HCT116 (cell line): Measurements from ENCODE around the gene SPDL1. TPM values are rescaled to one million over a fixed set of nuclear protein-coding genes. Genes with fewer than 3 reads are reported as not detected.

Experiments used
- ATAC-seq: fragments of 200-7000 bp; cut with Tn5 transposase; 2 replicates; pipeline ENCODE4 v1.9.1; 2020; ENCODE audit warnings: mild to moderate bottlenecking, moderate library complexity
- BruUV-seq: library from RNA; stranded (reverse); fragments of 400-500 nt; replicated peaks from 2 replicates; lab custom pipeline; 2021; lab: Mats Ljungman, UMichigan
- CTCF ChIA-PET: fragments of 300-600 bp; sonication (Branson Sonifier 250); formaldehyde crosslinking; loops from one replicate; lab custom pipeline; 2021; ENCODE audit warnings: antibody characterized with exemption; lab: Charles Lee
- POLR2A ChIA-PET: fragments of 300-600, 350-600 bp; sonication (Branson Sonifier 250); formaldehyde crosslinking; loops from one replicate; lab custom pipeline; 2021; ENCODE audit warnings: antibody characterized with exemption; lab: Charles Lee
- RAD21 ChIA-PET, 2 experiments: fragments of 300-600 bp; sonication (Branson Sonifier 250); formaldehyde crosslinking; loops; one replicate each; lab custom pipeline; 2023; ENCODE audit warnings: low total read pairs in 2 of 2; ENCODE audit not compliant: uncharacterized antibody in 2 of 2, unreplicated experiment in 2 of 2, low non-redundant PET in 1 of 2; lab: Charles Lee
- DNase-seq: peaks from one replicate; pipeline ENCODE4 v3.0.0-alpha.2; 2010; ENCODE audit warnings: low read depth, low spot score
- H2AFZ ChIP-seq: fragments of 200-600 bp; shearing (Covaris generic), sonication (generic); 2 replicates; pipeline ENCODE4 v1.6.1; 2017; ENCODE audit warnings: low read depth, mixed run types, mixed read lengths, antibody characterized with exemption, low read length; ENCODE audit not compliant: poor library complexity, severe bottlenecking
- H3K27ac ChIP-seq: 2 replicates; pipeline ENCODE4 v1.5.1; 2012; ENCODE audit warnings: low read depth, low read length
- H3K27me3 ChIP-seq: fragments of 200-600 bp; sonication (generic); 2 replicates; pipeline ENCODE4 v1.6.1; 2016; ENCODE audit warnings: mixed run types, low read length, mixed read lengths; ENCODE audit not compliant: insufficient read depth
- H3K36me3 ChIP-seq, 2 experiments: fragments of 200-500 bp in 1 of 2; fragments of 200-600 bp in 1 of 2; sonication (Bioruptor generic) in 1 of 2; sonication (generic) in 1 of 2; 2 replicates each; pipeline versions ENCODE4 v1.5.1 to v1.6.1; 2014 to 2016; ENCODE audit warnings: low read length in 2 of 2, inconsistent platforms in 1 of 2, mixed read lengths in 1 of 2, mixed run types in 1 of 2; ENCODE audit not compliant: insufficient read depth in 2 of 2, control insufficient read depth in 1 of 2
- H3K4me1 ChIP-seq, 2 experiments: fragments of 200-600 bp in 1 of 2; sonication (generic) in 1 of 2; 2 replicates each; pipeline versions ENCODE4 v1.5.1 to v1.6.1; 2012 to 2017; ENCODE audit warnings: low read length in 2 of 2, inconsistent platforms in 1 of 2, mild to moderate bottlenecking in 1 of 2, mixed read lengths in 1 of 2, mixed run types in 1 of 2, moderate library complexity in 1 of 2; ENCODE audit not compliant: insufficient read depth in 2 of 2, control insufficient read depth in 1 of 2
- H3K4me2 ChIP-seq: fragments of 200-600 bp; sonication (generic); 2 replicates; pipeline ENCODE4 v1.6.1; 2017; ENCODE audit warnings: mixed run types, low read length, mixed read lengths
- H3K4me3 ChIP-seq, 2 experiments: fragments of 200-600 bp in 1 of 2; sonication (generic) in 1 of 2; replicated peaks in 1 of 2; 2 replicates each; pipeline ENCODE4 v1.5.1; 2011 to 2016; ENCODE audit warnings: low read length in 2 of 2, control low read depth in 1 of 2, low read depth in 1 of 2, mild to moderate bottlenecking in 1 of 2, mixed read lengths in 1 of 2, mixed run types in 1 of 2
- H3K79me2 ChIP-seq: fragments of 200-600 bp; sonication (generic); 2 replicates; pipeline ENCODE4 v1.6.1; 2017; ENCODE audit warnings: mild to moderate bottlenecking, mixed run types, low read length, moderate library complexity, mixed read lengths; ENCODE audit not compliant: insufficient read depth
- H3K9ac ChIP-seq: fragments of 200-600 bp; sonication (generic); 2 replicates; pipeline ENCODE4 v1.6.1; 2016; ENCODE audit warnings: low read length, mixed read lengths
- H3K9me2 ChIP-seq: fragments of 200-600 bp; sonication (generic), shearing (Covaris generic); 2 replicates; pipeline ENCODE4 v1.6.1; 2017; ENCODE audit warnings: mixed run types, mild to moderate bottlenecking, moderate library complexity; ENCODE audit not compliant: insufficient read depth
- H3K9me3 ChIP-seq, 2 experiments: fragments of 200-500 bp in 1 of 2; fragments of 200-600 bp in 1 of 2; sonication (Bioruptor generic) in 1 of 2; sonication (generic) in 1 of 2; 2 replicates each; pipeline ENCODE4 v1.6.1; 2014 to 2017; ENCODE audit warnings: low read length in 2 of 2, mixed read lengths in 2 of 2, inconsistent platforms in 1 of 2, low read depth in 1 of 2, mild to moderate bottlenecking in 1 of 2, mixed run types in 1 of 2, moderate library complexity in 1 of 2; ENCODE audit not compliant: control insufficient read depth in 1 of 2, insufficient read depth in 1 of 2
- H4K20me1 ChIP-seq: fragments of 200-600 bp; sonication (generic), shearing (Covaris generic); 2 replicates; pipeline ENCODE4 v1.6.1; 2017; ENCODE audit warnings: mixed run types, mild to moderate bottlenecking, moderate library complexity; ENCODE audit not compliant: insufficient read depth
- EZH2phosphoT487 ChIP-seq: fragments of 200-600 bp; IDR thresholded peaks from 2 replicates; pipeline ENCODE4 v1.6.1; 2018; ENCODE audit warnings: antibody characterized with exemption, borderline replicate concordance
- JUND ChIP-seq: IDR thresholded peaks from 2 replicates; pipeline ENCODE4 v1.6.1; 2012
- POLR2AphosphoS5 ChIP-seq: IDR thresholded peaks from 2 replicates; pipeline ENCODE4 v1.6.1; 2011; ENCODE audit warnings: mild to moderate bottlenecking, low read depth, low read length, moderate library complexity
- RAD21 ChIP-seq: IDR thresholded peaks from 2 replicates; pipeline ENCODE4 v1.6.1; 2012; ENCODE audit warnings: low read depth, mild to moderate bottlenecking
- SIN3A ChIP-seq: IDR thresholded peaks from 2 replicates; pipeline ENCODE4 v1.6.1; 2012; ENCODE audit warnings: low read depth
- SRF ChIP-seq: IDR thresholded peaks from 2 replicates; pipeline ENCODE4 v1.6.1; 2012; ENCODE audit warnings: low read depth
- TCF7L2 ChIP-seq: IDR thresholded peaks from 2 replicates; pipeline ENCODE4 v1.7.0; 2011; ENCODE audit warnings: borderline replicate concordance, inconsistent platforms; ENCODE audit not compliant: insufficient read depth, insufficient read length; ENCODE audit errors: extremely low read depth
- YY1 ChIP-seq: IDR thresholded peaks from 2 replicates; pipeline ENCODE4 v1.6.1; 2011; ENCODE audit warnings: low read length, low read depth, moderate library complexity, mild to moderate bottlenecking; ENCODE audit not compliant: insufficient replicate concordance; ENCODE audit errors: extremely low read depth
- ZFX ChIP-seq: fragments of 450-650 bp; IDR thresholded peaks from 2 replicates; pipeline ENCODE4 v1.6.1; 2017
- intact Hi-C: fragments of 100-400 bp; cut with micrococcal nuclease; formaldehyde crosslinking; loops from 2 replicates; pipeline ENCODE4 v1.10.0; 2022
- total RNA-seq: library from RNA; stranded (reverse); gene quantifications from one replicate; pipeline ENCODE4 v1.2.1, GENCODE V29; 2021; ENCODE audit not compliant: unreplicated experiment
- TF ChIP-seq, protein P1 (sequence below): IDR thresholded peaks from 2 replicates; pipeline ENCODE4 v1.6.1; 2012
- TF ChIP-seq, protein P2 (sequence below): IDR thresholded peaks from 2 replicates; pipeline ENCODE4 v1.6.1; 2012; ENCODE audit warnings: low read depth
- TF ChIP-seq, protein P3 (sequence below): IDR thresholded peaks from 2 replicates; pipeline ENCODE4 v1.6.1; 2011; ENCODE audit warnings: mild to moderate bottlenecking, low read length, moderate library complexity; ENCODE audit not compliant: insufficient replicate concordance; ENCODE audit errors: extremely low read depth

The SPDL1 gene
- total RNA-seq, 1 experiment from 2014 or later, result 28.5 TPM

DNA sequence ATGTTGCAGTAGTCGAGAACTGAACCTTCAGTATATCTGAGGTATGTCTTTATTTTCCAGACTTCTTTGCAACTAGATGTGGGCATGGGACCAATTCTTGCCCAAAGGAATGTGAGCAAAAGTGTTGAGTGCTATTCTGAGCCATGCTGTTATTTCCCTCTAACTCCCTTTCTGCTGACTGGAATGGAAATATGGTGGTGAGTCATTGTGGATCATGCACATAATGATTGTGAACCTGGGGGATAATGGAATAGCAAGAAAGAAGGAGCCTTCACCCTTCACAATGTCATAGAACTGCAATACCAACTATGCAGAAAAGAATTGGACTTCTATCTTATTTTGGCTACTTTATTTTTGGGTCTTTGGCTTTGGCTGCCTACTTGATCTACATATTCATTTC is 43.2 kb downstream of the SPDL1 start:
- Histone ChIP-seq H3K79me2 (no peaks in the 10 kb centered on the region), H3K36me3 (no peaks in the 10 kb centered on the region), H3K4me1 (no peaks in the 10 kb centered on the region), H3K9ac (no peak overlapping the region), H3K9me2 (no peaks in the 10 kb centered on the region), H3K4me3 (no peak overlapping the region), H4K20me1 (no peaks in the 10 kb centered on the region), H3K27me3 (no peaks in the 10 kb centered on the region), H3K4me2 (no peak overlapping the region)
- ATAC-seq, result no peak
- no TSS peak for BruUV-seq
- TF ChIP-seq, protein P1, sequence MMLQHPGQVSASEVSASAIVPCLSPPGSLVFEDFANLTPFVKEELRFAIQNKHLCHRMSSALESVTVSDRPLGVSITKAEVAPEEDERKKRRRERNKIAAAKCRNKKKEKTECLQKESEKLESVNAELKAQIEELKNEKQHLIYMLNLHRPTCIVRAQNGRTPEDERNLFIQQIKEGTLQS, result no peak
- no peak for TF ChIP-seq SRF
- TF ChIP-seq, all 23 proteins: peak for 0
- Histone ChIP-seq H3K27ac (no peak overlapping the region), H3K9me3 (no peaks in the 10 kb centered on the region), H2AFZ (no peak overlapping the region)
- DNase-seq, result no peak
- CTCF ChIA-PET, result no interaction called here
- RAD21 ChIA-PET, result no interaction called here
- intact Hi-C loops, result no loop called here
- POLR2A ChIA-PET, result no interaction called here

DNA sequence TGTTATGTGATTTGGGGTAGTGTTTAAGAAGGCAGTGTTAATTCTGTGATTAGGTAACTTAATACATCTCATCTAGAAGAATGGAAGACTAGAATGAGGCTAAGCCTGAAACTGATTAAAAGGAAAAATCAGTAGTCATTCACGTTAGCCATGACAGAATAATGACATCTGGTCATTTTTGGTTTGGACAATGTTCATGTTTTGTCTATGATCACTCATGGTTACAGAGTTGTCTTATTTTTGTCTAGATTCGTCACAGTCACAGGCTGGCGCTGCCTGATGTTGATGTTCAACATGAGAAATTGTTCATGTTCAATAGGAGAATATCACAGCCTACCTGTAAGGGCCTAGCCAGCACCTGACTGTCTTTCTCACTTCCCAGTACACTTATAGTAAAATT is 44.0 kb downstream of the SPDL1 start:
- Histone ChIP-seq H2AFZ (no peak overlapping the region), H3K9me3 (no peaks in the 10 kb centered on the region), H3K36me3 (no peaks in the 10 kb centered on the region), H3K27me3 (no peaks in the 10 kb centered on the region), H3K4me1 (no peaks in the 10 kb centered on the region), H3K9me2 (no peaks in the 10 kb centered on the region), H3K79me2 (no peaks in the 10 kb centered on the region), H3K9ac (no peak overlapping the region), H4K20me1 (no peaks in the 10 kb centered on the region), H3K4me3 (no peak overlapping the region), H3K27ac (no peak overlapping the region), H3K4me2 (no peak overlapping the region)
- ChIA-PET POLR2A (no interaction called here), CTCF (no interaction called here), RAD21 (no interaction called here)
- no TSS peak for BruUV-seq
- DNase-seq (no peak), ATAC-seq (no peak)
- intact Hi-C loops, result no loop called here
- TF ChIP-seq EZH2phosphoT487 (no peak), RAD21 (no peak), YY1 (no peak), POLR2AphosphoS5 (no peak), JUND (no peak), ZFX (no peak), SIN3A (no peak), TCF7L2 (no peak)
- TF ChIP-seq, protein P1, result no peak
- TF ChIP-seq, protein P2, sequence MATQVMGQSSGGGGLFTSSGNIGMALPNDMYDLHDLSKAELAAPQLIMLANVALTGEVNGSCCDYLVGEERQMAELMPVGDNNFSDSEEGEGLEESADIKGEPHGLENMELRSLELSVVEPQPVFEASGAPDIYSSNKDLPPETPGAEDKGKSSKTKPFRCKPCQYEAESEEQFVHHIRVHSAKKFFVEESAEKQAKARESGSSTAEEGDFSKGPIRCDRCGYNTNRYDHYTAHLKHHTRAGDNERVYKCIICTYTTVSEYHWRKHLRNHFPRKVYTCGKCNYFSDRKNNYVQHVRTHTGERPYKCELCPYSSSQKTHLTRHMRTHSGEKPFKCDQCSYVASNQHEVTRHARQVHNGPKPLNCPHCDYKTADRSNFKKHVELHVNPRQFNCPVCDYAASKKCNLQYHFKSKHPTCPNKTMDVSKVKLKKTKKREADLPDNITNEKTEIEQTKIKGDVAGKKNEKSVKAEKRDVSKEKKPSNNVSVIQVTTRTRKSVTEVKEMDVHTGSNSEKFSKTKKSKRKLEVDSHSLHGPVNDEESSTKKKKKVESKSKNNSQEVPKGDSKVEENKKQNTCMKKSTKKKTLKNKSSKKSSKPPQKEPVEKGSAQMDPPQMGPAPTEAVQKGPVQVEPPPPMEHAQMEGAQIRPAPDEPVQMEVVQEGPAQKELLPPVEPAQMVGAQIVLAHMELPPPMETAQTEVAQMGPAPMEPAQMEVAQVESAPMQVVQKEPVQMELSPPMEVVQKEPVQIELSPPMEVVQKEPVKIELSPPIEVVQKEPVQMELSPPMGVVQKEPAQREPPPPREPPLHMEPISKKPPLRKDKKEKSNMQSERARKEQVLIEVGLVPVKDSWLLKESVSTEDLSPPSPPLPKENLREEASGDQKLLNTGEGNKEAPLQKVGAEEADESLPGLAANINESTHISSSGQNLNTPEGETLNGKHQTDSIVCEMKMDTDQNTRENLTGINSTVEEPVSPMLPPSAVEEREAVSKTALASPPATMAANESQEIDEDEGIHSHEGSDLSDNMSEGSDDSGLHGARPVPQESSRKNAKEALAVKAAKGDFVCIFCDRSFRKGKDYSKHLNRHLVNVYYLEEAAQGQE, result no peak
- TF ChIP-seq, protein P3, sequence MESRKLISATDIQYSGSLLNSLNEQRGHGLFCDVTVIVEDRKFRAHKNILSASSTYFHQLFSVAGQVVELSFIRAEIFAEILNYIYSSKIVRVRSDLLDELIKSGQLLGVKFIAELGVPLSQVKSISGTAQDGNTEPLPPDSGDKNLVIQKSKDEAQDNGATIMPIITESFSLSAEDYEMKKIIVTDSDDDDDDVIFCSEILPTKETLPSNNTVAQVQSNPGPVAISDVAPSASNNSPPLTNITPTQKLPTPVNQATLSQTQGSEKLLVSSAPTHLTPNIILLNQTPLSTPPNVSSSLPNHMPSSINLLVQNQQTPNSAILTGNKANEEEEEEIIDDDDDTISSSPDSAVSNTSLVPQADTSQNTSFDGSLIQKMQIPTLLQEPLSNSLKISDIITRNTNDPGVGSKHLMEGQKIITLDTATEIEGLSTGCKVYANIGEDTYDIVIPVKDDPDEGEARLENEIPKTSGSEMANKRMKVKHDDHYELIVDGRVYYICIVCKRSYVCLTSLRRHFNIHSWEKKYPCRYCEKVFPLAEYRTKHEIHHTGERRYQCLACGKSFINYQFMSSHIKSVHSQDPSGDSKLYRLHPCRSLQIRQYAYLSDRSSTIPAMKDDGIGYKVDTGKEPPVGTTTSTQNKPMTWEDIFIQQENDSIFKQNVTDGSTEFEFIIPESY, result no peak
